ENCODE measurements around the gene KIZ. TPM values are rescaled to one million over a fixed set of nuclear protein-coding genes. Genes with fewer than 3 reads are reported as not detected.

Gene KIZ
- total RNA-seq, 1 donor = 31.3 TPM

- H3K27me3 ChIP-seq (ENCODE audit: insufficient read depth, low read length) = peaks cover 94% of the 10 kb centered on the region
- H3K9me3 ChIP-seq (ENCODE audit: low read depth, low read length) = no peaks in the 10 kb centered on the region
- H3K4me1 ChIP-seq (ENCODE audit: insufficient read depth, low read length) = peaks cover 54% of the 10 kb centered on the region
- peak overlapping the region; percentile 38 for H3K4me3 ChIP-seq (ENCODE audit: low read length)
These were observed 23.8 kb upstream of the KIZ start for GRCh38 chr20:21101932-21102575.

GRCh38 chr20:21102603-21103311 lies 23.1 kb upstream of the KIZ start:
- Histone ChIP-seq H3K4me1 (ENCODE audit: insufficient read depth, low read length) (peaks cover 54% of the 10 kb centered on the region), H3K4me3 (ENCODE audit: low read length) (peak overlapping the region; percentile 38), H3K9me3 (ENCODE audit: low read depth, low read length) (no peaks in the 10 kb centered on the region), H3K27me3 (ENCODE audit: insufficient read depth, low read length) (peaks cover 94% of the 10 kb centered on the region)

GRCh38 chr20:21103582-21104465 lies 22.1 kb upstream of the KIZ start:
- H3K9me3 ChIP-seq (ENCODE audit: low read depth, low read length) = no peaks in the 10 kb centered on the region
- peaks cover 94% of the 10 kb centered on the region for H3K27me3 ChIP-seq (ENCODE audit: insufficient read depth, low read length)
- peaks cover 54% of the 10 kb centered on the region for H3K4me1 ChIP-seq (ENCODE audit: insufficient read depth, low read length)
- no peak overlapping the region for H3K4me3 ChIP-seq (ENCODE audit: low read length)

- Histone ChIP-seq H3K27me3 (ENCODE audit: insufficient read depth, low read length) (peaks cover 94% of the 10 kb centered on the region), H3K9me3 (ENCODE audit: low read depth, low read length) (no peaks in the 10 kb centered on the region), H3K4me1 (ENCODE audit: insufficient read depth, low read length) (peaks cover 49% of the 10 kb centered on the region), H3K4me3 (ENCODE audit: low read length) (no peak overlapping the region)
These were observed 21.5 kb upstream of the KIZ start for GRCh38 chr20:21104466-21104761.

GRCh38 chr20:21104921-21105320 lies 21.0 kb upstream of the KIZ start:
- Histone ChIP-seq H3K4me1 (ENCODE audit: insufficient read depth, low read length) (peaks cover 44% of the 10 kb centered on the region), H3K9me3 (ENCODE audit: low read depth, low read length) (no peaks in the 10 kb centered on the region), H3K4me3 (ENCODE audit: low read length) (no peak overlapping the region), H3K27me3 (ENCODE audit: insufficient read depth, low read length) (peaks cover 96% of the 10 kb centered on the region)

- Histone ChIP-seq H3K9me3 (ENCODE audit: low read depth, low read length) (no peaks in the 10 kb centered on the region), H3K4me1 (ENCODE audit: insufficient read depth, low read length) (peaks cover 40% of the 10 kb centered on the region), H3K4me3 (ENCODE audit: low read length) (no peak overlapping the region), H3K27me3 (ENCODE audit: insufficient read depth, low read length) (peaks cover 95% of the 10 kb centered on the region)
These were observed 20.3 kb upstream of the KIZ start for GRCh38 chr20:21105429-21106170.

GRCh38 chr20:21106171-21107017 lies 19.5 kb upstream of the KIZ start, which contains the start of gene LINC00237:
Gene LINC00237 (minus strand): TSS chr20:21106358.
- Histone ChIP-seq H3K27me3 (ENCODE audit: insufficient read depth, low read length) (peaks cover 94% of the 10 kb centered on the region), H3K4me1 (ENCODE audit: insufficient read depth, low read length) (peaks cover 32% of the 10 kb centered on the region), H3K4me3 (ENCODE audit: low read length) (no peak within 1 kb of the TSS), H3K9me3 (ENCODE audit: low read depth, low read length) (no peaks in the 10 kb centered on the region)

- no peaks in the 10 kb centered on the region for H3K9me3 ChIP-seq (ENCODE audit: low read depth, low read length)
- peaks cover 10% of the 10 kb centered on the region for H3K4me1 ChIP-seq (ENCODE audit: insufficient read depth, low read length)
- peaks cover 83% of the 10 kb centered on the region for H3K27me3 ChIP-seq (ENCODE audit: insufficient read depth, low read length)
- H3K4me3 ChIP-seq (ENCODE audit: low read length) = no peak overlapping the region
These were observed 16.7 kb upstream of the KIZ start for GRCh38 chr20:21109144-21109543.

- H3K4me1 ChIP-seq (ENCODE audit: insufficient read depth, low read length) = peaks cover 4% of the 10 kb centered on the region
- H3K27me3 ChIP-seq (ENCODE audit: insufficient read depth, low read length) = peaks cover 72% of the 10 kb centered on the region
- no peak overlapping the region for H3K4me3 ChIP-seq (ENCODE audit: low read length)
- H3K9me3 ChIP-seq (ENCODE audit: low read depth, low read length) = no peaks in the 10 kb centered on the region
These were observed 15.1 kb upstream of the KIZ start for GRCh38 chr20:21110811-21111210.

GRCh38 chr20:21111416-21111815 lies 14.5 kb upstream of the KIZ start:
- Histone ChIP-seq H3K4me3 (ENCODE audit: low read length) (no peak overlapping the region), H3K4me1 (ENCODE audit: insufficient read depth, low read length) (no peaks in the 10 kb centered on the region), H3K9me3 (ENCODE audit: low read depth, low read length) (no peaks in the 10 kb centered on the region), H3K27me3 (ENCODE audit: insufficient read depth, low read length) (peaks cover 66% of the 10 kb centered on the region)

- Histone ChIP-seq H3K4me3 (ENCODE audit: low read length) (no peak overlapping the region), H3K4me1 (ENCODE audit: insufficient read depth, low read length) (no peaks in the 10 kb centered on the region), H3K9me3 (ENCODE audit: low read depth, low read length) (no peaks in the 10 kb centered on the region), H3K27me3 (ENCODE audit: insufficient read depth, low read length) (peaks cover 49% of the 10 kb centered on the region)
These were observed 12.2 kb upstream of the KIZ start for GRCh38 chr20:21113697-21114096.

- H3K27me3 ChIP-seq (ENCODE audit: insufficient read depth, low read length) = peaks cover 46% of the 10 kb centered on the region
- H3K4me3 ChIP-seq (ENCODE audit: low read length) = no peak overlapping the region
- no peaks in the 10 kb centered on the region for H3K4me1 ChIP-seq (ENCODE audit: insufficient read depth, low read length)
- H3K9me3 ChIP-seq (ENCODE audit: low read depth, low read length) = no peaks in the 10 kb centered on the region
These were observed 11.3 kb upstream of the KIZ start for GRCh38 chr20:21114584-21114983.

GRCh38 chr20:21117521-21117920 lies 8.4 kb upstream of the KIZ start:
- peaks cover 24% of the 10 kb centered on the region for H3K27me3 ChIP-seq (ENCODE audit: insufficient read depth, low read length)
- H3K4me1 ChIP-seq (ENCODE audit: insufficient read depth, low read length) = no peaks in the 10 kb centered on the region
- H3K4me3 ChIP-seq (ENCODE audit: low read length) = no peak overlapping the region
- H3K9me3 ChIP-seq (ENCODE audit: low read depth, low read length) = no peaks in the 10 kb centered on the region

GRCh38 chr20:21118138-21118537 lies 7.7 kb upstream of the KIZ start:
- Histone ChIP-seq H3K9me3 (ENCODE audit: low read depth, low read length) (no peaks in the 10 kb centered on the region), H3K4me1 (ENCODE audit: insufficient read depth, low read length) (no peaks in the 10 kb centered on the region), H3K4me3 (ENCODE audit: low read length) (no peak overlapping the region), H3K27me3 (ENCODE audit: insufficient read depth, low read length) (peaks cover 22% of the 10 kb centered on the region)

All from mononuclear cell (primary cell).